Mesenchymal stem cell (in vitro differentiated cells and primary cell): ENCODE results near the gene TBCC.

Source experiments
- DNase-seq: peaks from one replicate; pipeline ENCODE4 v3.0.0-alpha.2; 2013
- H2AFZ ChIP-seq: one replicate; pipeline ENCODE4 v1.6.1; 2013; ENCODE audit warnings: low read depth, mild to moderate bottlenecking, control low read depth, inconsistent platforms, low read length, moderate library complexity
- H2AK5ac ChIP-seq: 2 replicates; pipeline ENCODE4 v1.6.1; 2013; ENCODE audit warnings: low read length, moderate library complexity, mild to moderate bottlenecking, inconsistent platforms; ENCODE audit not compliant: severe bottlenecking
- H2BK120ac ChIP-seq: one replicate; pipeline ENCODE4 v1.6.1; 2013; ENCODE audit warnings: low read depth, mild to moderate bottlenecking, inconsistent platforms, low read length, moderate library complexity
- H2BK12ac ChIP-seq, 2 experiments: one replicate each; pipeline ENCODE4 v1.6.1; 2013; ENCODE audit warnings: inconsistent platforms in 2 of 2, low read length in 2 of 2, mild to moderate bottlenecking in 2 of 2, moderate library complexity in 2 of 2, control low read depth in 1 of 2
- H2BK15ac ChIP-seq: one replicate; pipeline ENCODE4 v1.6.1; 2013; ENCODE audit warnings: mild to moderate bottlenecking, low read depth, inconsistent platforms; ENCODE audit not compliant: poor library complexity, severe bottlenecking
- H2BK5ac ChIP-seq: 2 replicates; pipeline ENCODE4 v1.6.1; 2013; ENCODE audit warnings: low read depth, mild to moderate bottlenecking, low read length, control low read depth, inconsistent platforms; ENCODE audit not compliant: poor library complexity, severe bottlenecking
- H3K14ac ChIP-seq, 2 experiments: one replicate each; pipeline ENCODE4 v1.6.1; 2013; ENCODE audit warnings: inconsistent platforms in 2 of 2, low read length in 2 of 2, control low read depth in 1 of 2, mild to moderate bottlenecking in 1 of 2, moderate library complexity in 1 of 2
- H3K18ac ChIP-seq, 2 experiments: one replicate each; pipeline ENCODE4 v1.6.1; 2013; ENCODE audit warnings: inconsistent platforms in 2 of 2, low read length in 2 of 2, control low read depth in 1 of 2, low read depth in 1 of 2, mild to moderate bottlenecking in 1 of 2
- H3K23ac ChIP-seq, 2 experiments: one replicate each; pipeline ENCODE4 v1.6.1; 2013; ENCODE audit warnings: inconsistent platforms in 2 of 2, low read length in 2 of 2, mild to moderate bottlenecking in 2 of 2, moderate library complexity in 2 of 2, control low read depth in 1 of 2
- H3K27ac ChIP-seq: 2 replicates; pipeline ENCODE4 v1.5.1; 2013; ENCODE audit warnings: mild to moderate bottlenecking, moderate library complexity, low read length, control low read depth, inconsistent platforms; ENCODE audit not compliant: poor library complexity, severe bottlenecking
- H3K27me3 ChIP-seq, 2 experiments: 2 replicates each; pipeline versions ENCODE4 v1.6.1 to v1.7.0; 2013; ENCODE audit warnings: low read length in 2 of 2, mild to moderate bottlenecking in 2 of 2, moderate library complexity in 2 of 2, control low read depth in 1 of 2, inconsistent platforms in 1 of 2; ENCODE audit not compliant: control insufficient read depth in 1 of 2, insufficient read depth in 1 of 2
- H3K36me3 ChIP-seq, 2 experiments: 2 replicates each; pipeline versions ENCODE4 v1.6.1 to v1.7.0; 2013; ENCODE audit warnings: low read length in 2 of 2, control low read depth in 1 of 2, inconsistent platforms in 1 of 2, low read depth in 1 of 2, mild to moderate bottlenecking in 1 of 2; ENCODE audit not compliant: insufficient read depth in 2 of 2, control insufficient read depth in 1 of 2
- H3K4ac ChIP-seq, 2 experiments: one replicate each; pipeline ENCODE4 v1.6.1; 2013; ENCODE audit warnings: inconsistent platforms in 2 of 2, low read length in 2 of 2, mild to moderate bottlenecking in 2 of 2, moderate library complexity in 2 of 2, control low read depth in 1 of 2, low read depth in 1 of 2
- H3K4me1 ChIP-seq: 2 replicates; pipeline ENCODE4 v1.6.1; 2013; ENCODE audit warnings: low read depth, low read length, control low read depth; ENCODE audit not compliant: control insufficient read depth, insufficient read depth
- H3K4me2 ChIP-seq: 2 replicates; pipeline ENCODE4 v1.6.1; 2013; ENCODE audit warnings: low read length, mild to moderate bottlenecking, inconsistent platforms; ENCODE audit not compliant: poor library complexity, severe bottlenecking
- H3K4me3 ChIP-seq, 2 experiments: 2 replicates each; pipeline versions ENCODE4 v1.5.1 to v1.7.0; 2013; ENCODE audit warnings: low read length in 2 of 2, mild to moderate bottlenecking in 2 of 2, control low read depth in 1 of 2, low read depth in 1 of 2; ENCODE audit not compliant: insufficient read depth in 1 of 2
- H3K79me1 ChIP-seq: replicated peaks from 2 replicates; pipeline ENCODE4 v1.6.1; 2013; ENCODE audit warnings: mild to moderate bottlenecking, control low read depth, low read length, inconsistent platforms; ENCODE audit not compliant: poor library complexity, severe bottlenecking
- H3K9ac ChIP-seq: 2 replicates; pipeline ENCODE4 v1.7.0; 2013; ENCODE audit warnings: mild to moderate bottlenecking, low read length, moderate library complexity
- H3K9me3 ChIP-seq: 2 replicates; pipeline ENCODE4 v1.7.0; 2013; ENCODE audit warnings: mild to moderate bottlenecking, low read length; ENCODE audit not compliant: control insufficient read depth
- H4K8ac ChIP-seq: one replicate; pipeline ENCODE4 v1.6.1; 2013; ENCODE audit warnings: inconsistent platforms, mild to moderate bottlenecking, low read length, moderate library complexity
- H4K91ac ChIP-seq: one replicate; pipeline ENCODE4 v1.6.1; 2013; ENCODE audit warnings: mild to moderate bottlenecking, low read length, inconsistent platforms
- WGBS: methylation state at CpG from one replicate; pipeline ENCODE4 v1.1.7; 2013; ENCODE audit warnings: mixed read lengths; 5-methylcytosine and 5-hydroxymethylcytosine counted together

TBCC gene

GRCh38 chr6:42788671-42789070 lies 42.8 kb upstream of the TBCC start:
- Histone ChIP-seq H3K18ac (no peak overlapping the region), H2BK120ac (no peak overlapping the region), H3K23ac (no peak overlapping the region), H4K8ac (no peak overlapping the region), H3K9me3 (no peaks in the 10 kb centered on the region), H3K9ac (no peak overlapping the region), H3K14ac (no peak overlapping the region), H2AK5ac (peak overlapping the region; percentile 75), H3K36me3 (peaks cover 4 to 6% of the 10 kb centered on the region in 2 experiments), H3K4me3 (no peak overlapping the region), H2BK5ac (no peak overlapping the region), H3K4ac (no peak overlapping the region), H3K4me2 (no peak overlapping the region), H3K27me3 (no peaks in the 10 kb centered on the region), H3K27ac (no peak overlapping the region), H2AFZ (no peak overlapping the region), H2BK15ac (no peak overlapping the region), H3K4me1 (peaks cover 7% of the 10 kb centered on the region), H2BK12ac (no peak overlapping the region), H4K91ac (no peak overlapping the region), H3K79me1 (peaks cover 16% of the 10 kb centered on the region)
- DNase-seq = no peak
- 83% methylated on average over 4 of the region's 4 CpGs for WGBS

GRCh38 chr6:42787063-42787472 lies 41.2 kb upstream of the TBCC start:
- no peak overlapping the region for H3K14ac ChIP-seq
- no peak overlapping the region for H2AK5ac ChIP-seq
- no peaks in the 10 kb centered on the region for H3K27me3 ChIP-seq
- no peak overlapping the region for H4K8ac ChIP-seq
- peaks cover 7% of the 10 kb centered on the region for H3K4me1 ChIP-seq
- H4K91ac ChIP-seq = no peak overlapping the region
- no peak overlapping the region for H3K9ac ChIP-seq
- DNase-seq = no peak
- WGBS = 86% methylated on average over 2 of the region's 2 CpGs
- H2BK5ac ChIP-seq = no peak overlapping the region
- H3K4me2 ChIP-seq = no peak overlapping the region
- no peak overlapping the region for H3K23ac ChIP-seq
- H2BK120ac ChIP-seq = no peak overlapping the region
- H3K4me3 ChIP-seq = no peak overlapping the region
- no peak overlapping the region for H2AFZ ChIP-seq
- H3K18ac ChIP-seq = no peak overlapping the region
- no peak overlapping the region for H2BK12ac ChIP-seq
- no peak overlapping the region for H3K27ac ChIP-seq
- peaks cover 14% of the 10 kb centered on the region for H3K79me1 ChIP-seq
- peaks cover 4 to 6% of the 10 kb centered on the region in 2 experiments for H3K36me3 ChIP-seq
- no peaks in the 10 kb centered on the region for H3K9me3 ChIP-seq
- H3K4ac ChIP-seq = no peak overlapping the region
- no peak overlapping the region for H2BK15ac ChIP-seq

- Histone ChIP-seq H4K8ac (no peak overlapping the region), H3K79me1 (peaks cover 12% of the 10 kb centered on the region), H3K23ac (no peak overlapping the region), H3K4me1 (peaks cover 7% of the 10 kb centered on the region), H2BK120ac (no peak overlapping the region), H3K27me3 (no peaks in the 10 kb centered on the region), H4K91ac (no peak overlapping the region), H3K4ac (no peak overlapping the region), H3K9me3 (no peaks in the 10 kb centered on the region), H2BK12ac (no peak overlapping the region), H3K14ac (no peak overlapping the region), H3K36me3 (peaks cover 4 to 6% of the 10 kb centered on the region in 2 experiments), H3K4me3 (peak overlapping the region in 1 of 2 experiments; percentile 12), H3K27ac (no peak overlapping the region), H3K4me2 (no peak overlapping the region), H3K9ac (no peak overlapping the region), H2BK5ac (no peak overlapping the region), H3K18ac (no peak overlapping the region), H2BK15ac (no peak overlapping the region), H2AFZ (no peak overlapping the region), H2AK5ac (no peak overlapping the region)
- DNase-seq = no peak
- 94% methylated on average over 3 of the region's 3 CpGs for WGBS
Measured at GRCh38 chr6:42786525-42786985, 40.7 kb upstream of the TBCC start.

- H2BK12ac ChIP-seq = no peak overlapping the region
- H4K91ac ChIP-seq = no peak overlapping the region
- no peaks in the 10 kb centered on the region for H3K9me3 ChIP-seq
- 79% methylated on average over 9 of the region's 12 CpGs for WGBS
- no peak overlapping the region for H3K27ac ChIP-seq
- H2BK120ac ChIP-seq = no peak overlapping the region
- H3K4ac ChIP-seq = no peak overlapping the region
- peaks cover 10% of the 10 kb centered on the region for H3K79me1 ChIP-seq
- peak overlapping the region in 1 of 2 experiments; percentile 81 for H3K4me3 ChIP-seq
- H3K4me1 ChIP-seq = peaks cover 8% of the 10 kb centered on the region
- no peak overlapping the region for H2BK5ac ChIP-seq
- H3K27me3 ChIP-seq = no peaks in the 10 kb centered on the region
- no peak overlapping the region for H3K18ac ChIP-seq
- H3K14ac ChIP-seq = no peak overlapping the region
- H2BK15ac ChIP-seq = no peak overlapping the region
- no peak overlapping the region for H2AFZ ChIP-seq
- peak overlapping the region; percentile 50 for H3K4me2 ChIP-seq
- no peak overlapping the region for H3K23ac ChIP-seq
- H2AK5ac ChIP-seq = no peak overlapping the region
- H3K36me3 ChIP-seq = peaks cover 4 to 6% of the 10 kb centered on the region in 2 experiments
- DNase-seq = no peak
- peak overlapping the region; percentile 97 for H3K9ac ChIP-seq
- H4K8ac ChIP-seq = no peak overlapping the region
Measured at GRCh38 chr6:42784717-42785498, 39.0 kb upstream of the TBCC start.
